Measurements from ENCODE around the gene TRAP1.

- TF ChIP-seq POLR2A (IDR thresholded peaks at IDR 0.05): no peak
- TF ChIP-seq, protein P1, sequence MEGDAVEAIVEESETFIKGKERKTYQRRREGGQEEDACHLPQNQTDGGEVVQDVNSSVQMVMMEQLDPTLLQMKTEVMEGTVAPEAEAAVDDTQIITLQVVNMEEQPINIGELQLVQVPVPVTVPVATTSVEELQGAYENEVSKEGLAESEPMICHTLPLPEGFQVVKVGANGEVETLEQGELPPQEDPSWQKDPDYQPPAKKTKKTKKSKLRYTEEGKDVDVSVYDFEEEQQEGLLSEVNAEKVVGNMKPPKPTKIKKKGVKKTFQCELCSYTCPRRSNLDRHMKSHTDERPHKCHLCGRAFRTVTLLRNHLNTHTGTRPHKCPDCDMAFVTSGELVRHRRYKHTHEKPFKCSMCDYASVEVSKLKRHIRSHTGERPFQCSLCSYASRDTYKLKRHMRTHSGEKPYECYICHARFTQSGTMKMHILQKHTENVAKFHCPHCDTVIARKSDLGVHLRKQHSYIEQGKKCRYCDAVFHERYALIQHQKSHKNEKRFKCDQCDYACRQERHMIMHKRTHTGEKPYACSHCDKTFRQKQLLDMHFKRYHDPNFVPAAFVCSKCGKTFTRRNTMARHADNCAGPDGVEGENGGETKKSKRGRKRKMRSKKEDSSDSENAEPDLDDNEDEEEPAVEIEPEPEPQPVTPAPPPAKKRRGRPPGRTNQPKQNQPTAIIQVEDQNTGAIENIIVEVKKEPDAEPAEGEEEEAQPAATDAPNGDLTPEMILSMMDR (IDR thresholded peaks at IDR 0.05): no peak
Measured at GRCh38 chr16:3718019-3718391, 681 bp upstream of the TRAP1 start.
